Limb (tissue), 2 donors: ENCODE data around the gene PCA3.
A peak's percentile ranks its signal among the peaks of the same experiment; 100 is the strongest.

Source experiments
- DNase-seq, 2 donors: peaks; one replicate each; pipeline ENCODE4 v3.0.0-alpha.2; 2016; ENCODE audit errors: extremely low spot score in 2 of 2

Gene PCA3

GRCh38 chr9:76756941-76757673, 7.1 kb upstream of the PCA3 start:
- no peak for DNase-seq

- no peak for DNase-seq
These were observed 5.8 kb upstream of the PCA3 start for GRCh38 chr9:76758476-76758875.

DNA sequence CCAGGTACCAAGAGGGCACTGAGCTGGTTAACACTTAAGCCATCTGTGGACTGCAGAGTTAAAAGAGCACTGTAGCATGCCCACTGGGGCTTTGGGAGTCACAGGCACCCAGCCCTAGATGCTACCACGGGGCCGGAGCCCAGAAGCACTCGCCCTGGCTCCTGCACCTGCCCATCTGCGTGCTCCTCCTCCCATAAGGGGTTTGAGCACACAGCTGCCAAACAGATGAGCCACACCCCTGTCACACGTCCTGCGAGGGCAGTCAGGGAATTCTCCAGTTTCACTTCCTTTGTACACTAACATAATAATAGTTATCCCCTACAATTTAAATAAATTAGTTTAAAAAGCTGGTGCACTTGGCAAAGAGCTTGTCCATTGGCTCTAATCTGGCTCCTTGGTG, 4.5 kb upstream of the PCA3 start:
- DNase-seq, result no peak

DNA sequence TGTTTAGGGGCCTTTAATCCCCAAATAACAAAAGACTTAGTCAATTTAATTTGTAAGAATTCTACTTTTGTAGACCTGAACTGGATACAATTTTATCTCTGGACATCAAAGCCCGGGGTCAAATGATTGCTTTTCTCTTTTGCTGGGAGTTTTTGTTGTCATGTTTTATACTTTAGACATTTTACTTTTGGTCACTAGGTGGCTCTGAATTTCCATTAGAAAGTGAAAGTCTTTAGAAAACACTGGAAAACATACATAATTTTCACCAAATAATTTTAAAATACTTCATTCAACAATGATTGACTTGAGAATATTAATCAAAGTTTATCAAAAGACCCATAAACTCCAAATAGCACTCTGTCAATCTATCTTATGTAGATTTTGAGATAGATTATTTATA, 2.8 kb upstream of the PCA3 start:
- peak in 1 of 2 donors; percentile 11 for DNase-seq

GRCh38 chr9:76766126-76766525, 1.9 kb downstream of the PCA3 start:
- no peak for DNase-seq

DNA sequence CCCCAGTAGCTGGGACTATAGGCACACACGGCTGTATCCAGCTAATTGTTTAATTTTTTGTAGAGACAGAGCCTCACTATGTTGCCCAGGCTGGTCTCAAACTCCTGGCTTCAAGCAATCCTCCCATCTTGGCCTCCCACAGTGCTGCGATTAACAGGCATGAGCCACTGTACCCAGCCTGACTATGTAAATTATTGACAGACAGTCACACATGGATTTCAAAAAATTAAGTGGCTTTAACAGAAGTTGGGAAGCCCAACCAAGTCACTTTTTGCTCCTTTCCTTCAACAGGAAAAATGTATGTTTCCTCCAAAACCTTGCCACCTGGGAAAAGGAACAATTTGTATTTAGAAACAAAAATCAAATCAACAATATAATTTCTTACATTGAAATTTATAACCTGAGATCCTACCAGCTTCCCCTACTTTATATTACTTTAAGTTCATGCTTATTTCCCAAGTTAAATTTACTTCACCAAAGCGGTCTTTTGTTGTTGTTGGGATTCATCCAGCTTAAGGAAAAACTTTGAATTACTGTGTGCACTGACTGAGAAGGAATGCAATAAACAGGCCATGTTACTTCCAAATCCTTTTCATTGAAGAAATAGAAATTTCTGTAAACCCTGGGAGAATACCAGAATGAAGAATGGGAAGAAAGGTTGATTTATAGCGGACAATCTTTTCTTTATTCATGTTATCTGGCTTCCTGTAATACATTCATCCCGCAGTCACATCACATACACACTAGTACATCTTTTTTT, 8.6 kb downstream of the PCA3 start:
- DNase-seq, result peak in 1 of 2 donors; percentile 40

DNA sequence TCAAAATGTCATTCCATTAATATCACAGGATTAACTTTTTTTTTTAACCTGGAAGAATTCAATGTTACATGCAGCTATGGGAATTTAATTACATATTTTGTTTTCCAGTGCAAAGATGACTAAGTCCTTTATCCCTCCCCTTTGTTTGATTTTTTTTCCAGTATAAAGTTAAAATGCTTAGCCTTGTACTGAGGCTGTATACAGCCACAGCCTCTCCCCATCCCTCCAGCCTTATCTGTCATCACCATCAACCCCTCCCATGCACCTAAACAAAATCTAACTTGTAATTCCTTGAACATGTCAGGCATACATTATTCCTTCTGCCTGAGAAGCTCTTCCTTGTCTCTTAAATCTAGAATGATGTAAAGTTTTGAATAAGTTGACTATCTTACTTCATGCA, 20.6 kb downstream of the PCA3 start:
- no peak for DNase-seq

GRCh38 chr9:76785501-76785900, 21.3 kb downstream of the PCA3 start:
- DNase-seq, result no peak

GRCh38 chr9:76787677-76788076, 23.4 kb downstream of the PCA3 start:
- DNase-seq, result no peak

GRCh38 chr9:76789840-76790239, 25.6 kb downstream of the PCA3 start:
- no peak for DNase-seq

DNA sequence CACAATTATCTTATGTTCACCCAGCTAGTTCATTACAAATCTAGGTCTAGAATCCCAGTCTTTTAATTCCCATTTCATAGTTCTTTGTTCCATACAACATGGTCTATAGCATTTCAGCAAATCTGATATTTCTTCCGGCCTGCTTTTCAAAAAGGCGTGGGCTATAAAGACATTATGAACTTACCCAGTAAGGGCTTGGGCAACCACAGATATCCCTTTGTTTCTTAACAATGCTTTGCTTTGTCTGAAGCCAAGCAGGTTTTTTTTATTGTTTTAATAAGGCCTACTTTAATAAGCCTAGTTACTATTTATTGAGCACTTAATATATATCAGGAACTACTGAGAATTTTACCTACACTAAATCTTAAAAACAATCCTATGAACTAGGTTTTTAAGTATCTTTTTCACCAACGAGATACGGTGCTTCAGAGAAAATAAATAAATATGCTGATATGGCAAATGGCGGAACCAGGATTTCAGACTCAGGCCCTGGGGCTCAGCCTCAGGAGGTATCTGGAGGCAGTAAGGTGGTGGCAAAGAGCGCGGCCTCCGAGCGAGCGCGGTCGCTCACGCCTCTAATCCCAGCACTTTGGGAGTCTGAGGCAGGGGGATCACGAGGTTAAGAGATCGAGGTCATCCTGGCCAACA, 29.7 kb downstream of the PCA3 start:
- DNase-seq, result no peak

DNA sequence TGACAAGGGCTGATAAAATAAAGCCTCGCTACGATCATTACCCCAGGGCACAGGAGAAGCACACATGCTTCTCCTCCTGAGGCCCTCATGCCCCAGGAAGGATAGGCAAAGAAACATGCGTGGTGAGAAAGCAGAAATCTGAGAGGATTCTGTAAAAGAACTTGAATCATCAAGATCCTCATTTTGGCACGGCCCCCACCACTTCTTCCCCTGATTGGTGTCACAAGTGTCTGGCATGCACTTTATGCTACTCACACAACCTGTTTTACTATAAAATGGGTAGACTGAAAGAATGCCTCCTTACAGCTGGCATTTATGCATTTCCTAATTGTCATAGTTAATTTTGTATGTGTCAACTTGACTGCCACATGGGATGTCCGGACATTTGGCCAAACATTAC, 32.1 kb downstream of the PCA3 start:
- DNase-seq, result no peak

DNA sequence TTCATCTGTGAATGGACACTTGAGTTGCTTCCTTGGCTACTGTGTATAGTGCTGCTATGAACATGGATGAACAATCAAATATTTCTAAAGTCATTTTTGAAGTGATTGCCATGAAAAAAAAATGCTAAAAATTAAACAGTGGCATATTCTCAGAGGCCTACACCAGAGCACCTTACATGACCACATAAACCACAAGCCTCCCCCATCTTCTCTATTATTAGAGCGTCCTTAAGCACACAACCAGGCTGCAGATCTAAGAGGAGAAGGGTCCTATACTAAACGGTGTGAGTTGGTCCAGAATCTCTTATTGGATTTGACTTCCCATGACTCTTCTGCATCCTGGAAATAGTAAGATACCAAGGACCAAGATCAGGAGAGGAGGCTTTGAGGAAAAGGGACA, 34.3 kb downstream of the PCA3 start:
- no peak for DNase-seq

DNA sequence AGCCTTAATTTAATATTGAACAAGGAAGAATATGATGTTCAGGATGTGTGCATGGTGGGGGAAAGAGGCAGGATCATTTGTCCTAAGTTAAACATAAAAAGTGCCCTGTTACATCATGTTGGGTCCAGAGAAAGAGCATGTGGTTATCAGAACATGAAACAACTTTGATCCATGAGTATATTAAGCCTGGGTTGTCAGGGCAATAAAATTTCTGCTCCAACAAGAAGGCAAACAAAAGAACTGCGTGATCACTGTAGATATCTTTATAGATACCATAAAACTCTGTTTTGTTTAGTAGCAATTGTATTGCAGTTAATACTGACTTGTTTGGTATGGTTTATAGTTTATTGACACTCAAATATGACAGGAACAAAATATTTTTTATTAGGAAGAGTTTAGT, 35.2 kb downstream of the PCA3 start:
- no peak for DNase-seq

GRCh38 chr9:76800901-76801300, 36.7 kb downstream of the PCA3 start:
- DNase-seq, result no peak

DNA sequence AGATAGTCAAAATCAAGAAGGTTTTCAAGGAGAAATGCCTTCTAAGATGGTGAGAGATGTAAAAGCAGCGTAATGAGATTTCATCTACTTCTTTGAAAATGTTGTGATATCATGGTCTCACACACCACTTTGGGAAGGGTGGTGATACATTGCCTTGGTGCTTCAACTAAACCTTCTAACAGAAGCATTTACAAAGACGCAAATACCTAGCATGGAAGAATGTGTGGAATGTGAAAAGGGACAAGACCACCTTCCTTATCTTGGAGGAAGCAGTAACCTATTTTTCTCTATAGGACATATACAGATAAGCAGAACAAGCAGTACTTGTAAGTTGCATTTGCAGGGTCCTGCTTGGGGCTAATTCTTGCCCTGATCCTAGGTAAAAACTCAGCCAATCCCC, 38.8 kb downstream of the PCA3 start:
- no peak for DNase-seq

DNA sequence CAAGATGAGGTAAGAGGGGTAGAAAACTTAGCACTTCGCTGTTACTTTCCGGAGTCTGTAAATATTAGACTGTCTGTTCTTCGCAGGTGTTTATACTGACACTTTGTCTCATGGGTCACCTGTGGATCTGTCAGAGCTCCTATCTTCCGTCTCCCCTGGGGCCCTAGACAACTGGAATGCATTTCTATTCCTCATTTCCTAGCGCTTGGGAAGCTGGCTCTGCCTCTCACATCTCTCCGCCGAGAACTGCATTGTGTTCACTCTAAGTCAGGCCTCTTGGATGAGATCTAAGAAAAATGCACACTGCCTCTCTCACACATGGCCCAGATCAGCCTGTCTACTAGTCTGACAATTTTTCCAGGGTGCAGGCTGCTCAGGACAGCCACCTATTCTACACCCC, 39.5 kb downstream of the PCA3 start:
- no peak for DNase-seq

DNA sequence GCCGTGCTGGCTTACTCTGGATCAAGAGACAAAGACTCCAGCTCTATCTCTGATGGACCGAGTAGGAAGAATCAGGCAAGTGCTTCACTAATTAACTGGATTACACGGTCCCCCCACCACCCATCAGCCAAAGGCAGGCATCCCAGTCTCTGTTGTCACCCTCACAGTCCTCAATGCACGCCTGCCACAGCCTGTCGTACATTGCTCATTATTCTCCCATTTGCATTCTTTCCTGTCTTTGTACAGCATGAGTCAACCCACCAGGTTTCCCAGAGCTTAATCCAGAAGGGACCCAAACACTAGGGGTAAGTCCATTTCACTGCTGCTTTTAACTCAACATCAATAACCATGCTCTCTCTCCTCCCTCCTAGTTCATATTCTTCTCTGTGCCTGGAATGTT, 44.4 kb downstream of the PCA3 start:
- no peak for DNase-seq

DNA sequence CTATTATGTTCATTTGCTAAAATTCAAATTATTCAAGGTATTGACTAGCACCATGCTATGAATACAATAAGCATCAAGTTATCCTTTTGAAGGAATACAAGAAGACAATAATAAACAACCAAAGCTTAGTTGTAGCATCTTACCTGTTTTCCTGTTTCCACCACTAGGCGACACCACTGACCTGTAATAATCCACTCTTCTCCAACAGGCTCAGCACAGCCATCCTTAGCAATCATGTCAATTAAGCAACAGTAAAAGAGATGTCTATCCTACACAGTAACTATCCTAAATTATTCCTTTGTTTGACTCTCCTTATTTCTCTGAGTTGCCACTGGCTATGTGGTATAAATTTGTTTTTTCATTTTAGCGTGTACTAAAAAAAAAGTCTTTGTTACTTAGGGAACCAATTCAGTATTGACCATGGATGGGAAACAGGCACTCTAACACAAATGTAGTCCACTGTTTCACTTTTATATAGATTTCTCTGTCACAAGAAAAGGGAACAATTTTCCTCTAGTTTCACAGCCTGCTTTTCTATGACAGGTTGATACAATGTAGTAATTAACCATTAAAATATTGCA, 46.2 kb downstream of the PCA3 start:
- DNase-seq, result peak; percentile 51 to 58

- DNase-seq, result no peak
These were observed 48.4 kb downstream of the PCA3 start for GRCh38 chr9:76812591-76812990.

DNA sequence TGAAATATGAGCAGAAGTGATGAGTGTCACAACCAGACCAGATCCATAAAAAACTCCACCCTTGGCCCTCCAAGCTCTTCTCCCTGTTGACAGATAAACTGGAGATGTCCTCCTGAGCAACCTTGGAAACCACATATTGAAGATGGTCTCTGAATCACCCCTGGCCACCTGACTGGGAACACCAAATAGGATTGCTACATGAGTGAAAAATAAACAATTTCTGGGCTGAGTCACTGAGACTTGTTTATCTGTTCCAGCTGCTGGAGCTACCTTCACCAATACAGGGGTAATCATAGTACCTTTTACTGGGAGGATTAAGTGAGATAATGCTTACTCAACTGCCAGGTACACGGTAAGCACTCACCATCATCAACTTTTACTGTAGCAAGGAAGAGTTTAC, 53.3 kb downstream of the PCA3 start:
- no peak for DNase-seq

DNA sequence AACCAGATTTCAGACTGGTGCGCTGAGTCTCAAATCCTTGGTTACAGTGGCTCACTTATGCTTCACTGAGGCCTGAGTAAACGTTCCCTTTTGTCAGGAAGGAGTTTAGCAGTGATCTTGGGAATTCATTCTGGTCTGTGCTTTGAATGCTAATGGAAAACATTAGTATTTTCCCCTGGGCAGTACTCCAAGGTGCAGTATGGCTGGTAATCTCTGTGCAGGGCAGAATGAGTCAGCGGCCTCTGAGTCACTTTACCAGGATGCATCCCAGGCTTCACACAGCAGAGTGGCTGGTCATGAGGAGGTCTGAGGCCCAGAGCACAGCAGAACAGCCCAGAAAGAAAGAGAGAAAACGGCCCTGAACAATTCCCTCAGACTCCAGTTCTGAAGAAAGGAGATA, 54.0 kb downstream of the PCA3 start:
- DNase-seq, result no peak
